HG03521 (cell line): ENCODE data around the gene RAB3D.
"Not testable (repeated sequence)": the region's sequence is repeated elsewhere in the genome, so short reads cannot be mapped to it uniquely, and the experiment has no call there.

Experiments used
- ATAC-seq: cut with Tn5 transposase; IDR thresholded peaks from one replicate; pipeline ENCODE4 v1.9.1; 2021; ENCODE audit warnings: mild to moderate bottlenecking, moderate library complexity; ENCODE audit not compliant: unreplicated experiment

Gene RAB3D

GRCh38 chr19:11340099-11340467 is 626 bp upstream of the RAB3D start:
- not testable (repeated sequence) for ATAC-seq

- no peak for ATAC-seq
Observed at GRCh38 chr19:11338569-11339253, 746 bp downstream of the RAB3D start.

DNA sequence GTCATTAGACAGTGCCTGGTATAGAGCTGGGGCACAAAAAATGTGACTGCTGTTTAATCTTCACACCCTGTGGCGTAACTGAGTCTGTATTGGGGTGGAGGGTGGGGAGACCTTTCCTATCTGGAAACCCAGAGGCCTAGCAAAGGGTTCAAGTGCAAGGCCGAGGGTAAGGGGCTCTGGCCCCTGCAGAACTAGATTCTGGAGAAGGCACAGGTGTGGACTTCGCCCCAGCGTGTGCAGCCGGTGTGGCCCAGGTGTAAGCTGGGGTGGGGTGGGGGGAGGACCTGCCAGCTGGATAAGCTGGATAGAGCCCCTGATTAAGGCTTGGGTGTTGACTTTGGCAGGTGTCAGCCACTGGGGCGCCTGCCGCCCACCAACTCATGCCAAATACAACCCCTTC is 1.3 kb downstream of the RAB3D start:
- no peak for ATAC-seq

- ATAC-seq = no peak
Observed at GRCh38 chr19:11337080-11337479, 2.4 kb downstream of the RAB3D start.

GRCh38 chr19:11335449-11336146 is 3.9 kb downstream of the RAB3D start:
- no peak for ATAC-seq

DNA sequence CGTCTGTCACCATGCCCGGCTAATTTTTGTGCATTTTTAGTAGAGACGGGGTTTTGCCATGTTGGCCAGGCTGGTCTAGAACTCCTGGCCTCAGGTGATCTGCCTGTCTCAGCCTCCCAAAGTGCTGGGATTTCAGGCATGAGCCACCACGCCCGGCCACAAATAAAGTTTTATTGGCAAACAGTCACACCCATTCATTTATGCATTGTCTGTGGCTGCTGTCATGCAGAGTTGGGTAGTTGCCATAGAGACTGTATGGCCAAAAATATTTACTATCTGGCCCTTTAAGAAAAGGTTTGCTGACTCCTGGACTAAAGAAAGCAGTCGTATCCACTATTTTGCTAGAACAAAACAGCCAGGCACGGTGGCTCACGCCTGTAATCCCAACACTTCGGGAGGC is 5.6 kb downstream of the RAB3D start:
- ATAC-seq = not testable (repeated sequence)

DNA sequence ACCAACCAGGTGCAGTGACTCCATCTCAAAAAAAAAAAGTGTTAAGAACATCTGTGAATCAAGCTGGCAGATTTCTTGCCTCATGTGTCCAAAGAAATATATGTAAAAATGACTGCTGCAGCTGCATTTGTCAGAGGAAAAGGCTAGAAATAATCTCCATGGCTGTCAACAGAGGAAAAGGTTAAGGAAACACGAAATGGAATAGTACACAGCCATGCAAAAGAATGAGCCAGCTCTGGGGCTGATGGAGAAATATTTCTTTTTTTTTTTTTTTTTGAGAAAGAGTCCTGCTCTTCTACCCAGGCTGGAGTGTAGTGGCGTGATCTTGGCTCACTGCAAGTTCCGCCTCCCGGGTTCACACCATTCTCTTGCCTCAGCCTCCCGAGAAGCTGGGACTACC is 6.6 kb downstream of the RAB3D start:
- no peak for ATAC-seq

DNA sequence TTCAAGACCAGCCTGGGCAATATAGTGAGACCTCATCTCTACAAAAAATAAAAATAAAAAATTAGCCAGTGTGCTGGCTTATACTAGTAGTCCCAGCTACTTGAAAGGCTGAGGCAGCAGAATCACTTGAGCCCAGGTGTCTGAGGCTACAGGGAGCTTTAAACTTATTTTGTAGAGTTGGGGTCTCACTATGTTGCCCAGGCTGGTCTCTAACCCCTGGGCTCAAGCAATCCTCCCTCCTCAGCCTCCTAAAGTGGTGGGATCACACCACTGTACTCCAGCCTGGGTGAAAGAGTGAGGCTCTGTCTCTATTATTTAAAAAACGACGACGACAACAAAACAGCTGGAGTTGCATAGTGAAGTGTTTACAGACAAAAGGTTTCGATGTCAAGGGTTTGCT is 8.0 kb downstream of the RAB3D start:
- ATAC-seq = no peak

- no peak for ATAC-seq
Observed at GRCh38 chr19:11330127-11330526, 9.3 kb downstream of the RAB3D start.

DNA sequence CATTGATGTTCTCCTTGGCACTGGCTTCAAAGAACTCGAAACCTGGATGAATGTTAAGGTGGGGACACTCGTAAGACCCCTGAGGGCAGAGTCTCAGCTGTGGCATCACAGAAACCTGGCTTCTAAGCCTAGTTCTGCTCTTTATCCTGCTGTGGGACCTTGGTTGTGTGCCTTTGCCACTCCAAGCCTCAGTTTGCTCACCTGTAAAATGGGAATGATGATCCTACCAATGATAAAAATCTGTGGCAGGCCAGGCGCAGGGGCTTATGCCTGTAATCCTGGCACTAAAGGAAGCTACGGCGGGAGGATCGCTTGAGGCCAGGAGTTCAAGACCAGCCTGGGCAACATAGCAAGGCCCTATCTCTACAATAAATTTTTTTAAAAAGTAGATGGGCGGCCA is 13.9 kb downstream of the RAB3D start:
- no peak for ATAC-seq

- no peak for ATAC-seq
Observed at GRCh38 chr19:11324748-11325389, 14.6 kb downstream of the RAB3D start.

- ATAC-seq = no peak
Observed at GRCh38 chr19:11324079-11324661, 15.3 kb downstream of the RAB3D start.

DNA sequence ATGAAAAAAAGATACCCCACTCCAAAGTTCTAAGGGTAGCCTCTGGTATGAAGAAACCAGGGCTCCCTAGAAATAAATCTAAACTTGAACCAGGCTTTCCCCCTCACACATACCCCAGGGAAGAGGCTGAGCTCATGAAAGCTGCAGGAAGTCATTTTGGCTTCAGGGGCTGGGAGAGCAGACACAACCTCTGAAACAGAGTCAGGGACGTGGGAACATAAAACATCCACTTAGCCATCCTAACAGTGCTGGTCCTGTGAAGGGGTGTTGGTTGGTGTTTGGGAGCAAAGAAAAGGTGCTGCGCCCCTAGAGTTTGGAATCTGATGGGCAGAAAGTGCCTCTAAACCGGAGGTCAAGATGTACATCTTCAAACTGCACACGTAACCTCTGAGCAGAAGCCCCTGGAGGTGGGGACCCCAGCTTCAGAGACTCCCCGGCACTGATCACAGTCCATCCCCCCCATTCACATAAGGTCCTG is 15.8 kb downstream of the RAB3D start:
- ATAC-seq = no peak

GRCh38 chr19:11322269-11323024 is 17.0 kb downstream of the RAB3D start:
- ATAC-seq = no peak

DNA sequence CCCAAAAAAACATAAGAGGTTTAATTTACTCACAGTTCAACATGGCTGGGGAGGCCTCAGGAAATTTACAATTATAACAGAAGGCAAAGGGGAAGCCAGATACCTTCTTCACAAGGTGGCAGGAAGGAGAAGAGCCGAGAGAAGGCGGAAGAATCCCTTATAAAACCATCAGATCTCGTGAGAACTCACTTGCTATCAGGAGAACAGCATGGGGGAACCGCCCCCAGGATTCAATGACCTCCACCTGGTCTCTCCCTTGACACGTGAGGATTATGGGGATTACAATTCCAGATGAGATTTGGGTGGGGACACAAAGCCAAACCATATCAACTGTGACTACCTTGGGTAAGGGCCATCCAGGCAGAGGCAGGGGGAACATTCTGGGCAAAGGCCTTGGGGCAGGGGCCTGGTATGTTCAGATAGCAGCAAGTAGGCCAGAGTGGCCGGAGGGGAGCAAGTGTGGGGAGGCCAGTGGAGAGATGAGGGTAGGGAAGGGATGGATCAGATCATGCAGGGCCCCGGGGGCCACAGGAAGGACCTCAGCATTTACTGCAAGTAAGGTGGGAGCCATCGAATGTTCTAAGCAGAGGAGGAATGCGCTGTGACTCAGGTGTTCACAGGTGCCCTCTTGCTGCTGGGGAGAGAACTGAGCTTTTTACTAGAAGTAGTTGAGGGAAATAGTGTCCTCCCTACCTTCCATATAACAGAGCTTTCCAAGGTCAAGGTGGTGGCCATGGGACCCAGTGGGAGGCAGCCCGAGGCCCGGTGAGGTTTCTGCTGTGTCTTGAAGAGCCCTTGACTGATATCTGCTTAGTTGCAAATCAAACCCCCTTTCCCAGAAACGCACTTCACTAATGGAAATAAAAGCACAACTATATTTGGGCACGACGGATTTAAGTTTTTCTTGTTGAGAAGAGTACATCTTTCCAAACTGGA is 18.0 kb downstream of the RAB3D start:
- no peak for ATAC-seq

DNA sequence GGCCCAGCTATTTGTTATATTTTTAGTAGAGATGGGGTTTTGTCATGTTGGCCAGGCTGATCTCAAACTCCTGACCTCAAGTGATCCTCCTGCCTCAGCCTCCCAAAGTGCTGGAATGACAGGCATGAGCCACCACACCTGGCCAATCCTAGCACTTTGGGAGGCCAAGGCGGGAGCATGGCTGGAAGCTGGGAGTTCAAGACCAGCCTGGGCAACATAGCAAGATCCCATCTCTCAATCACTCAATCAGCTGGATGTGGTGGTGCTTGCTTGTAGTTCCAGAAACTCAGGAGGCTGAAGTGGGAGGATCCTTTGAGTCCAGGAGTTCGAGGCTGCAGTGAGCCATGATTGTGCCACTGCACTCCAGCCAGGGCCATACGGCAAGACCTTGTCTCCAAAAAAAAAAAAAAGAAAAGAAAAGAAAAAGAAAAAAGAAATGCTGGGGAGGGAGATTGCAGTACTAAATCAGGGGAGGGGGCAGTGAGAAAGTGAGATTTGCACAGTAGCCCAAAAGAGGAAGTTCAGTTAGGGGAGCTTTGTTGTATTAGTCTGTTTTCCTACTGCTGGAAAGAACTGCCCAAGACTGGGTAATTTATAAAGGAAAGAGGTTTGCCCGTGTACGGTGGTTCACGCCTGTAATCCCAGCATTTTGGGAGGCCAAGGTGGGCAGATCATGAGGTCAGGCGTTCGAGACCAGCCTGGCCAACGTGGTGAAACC is 19.0 kb downstream of the RAB3D start:
- ATAC-seq = not testable (repeated sequence)

DNA sequence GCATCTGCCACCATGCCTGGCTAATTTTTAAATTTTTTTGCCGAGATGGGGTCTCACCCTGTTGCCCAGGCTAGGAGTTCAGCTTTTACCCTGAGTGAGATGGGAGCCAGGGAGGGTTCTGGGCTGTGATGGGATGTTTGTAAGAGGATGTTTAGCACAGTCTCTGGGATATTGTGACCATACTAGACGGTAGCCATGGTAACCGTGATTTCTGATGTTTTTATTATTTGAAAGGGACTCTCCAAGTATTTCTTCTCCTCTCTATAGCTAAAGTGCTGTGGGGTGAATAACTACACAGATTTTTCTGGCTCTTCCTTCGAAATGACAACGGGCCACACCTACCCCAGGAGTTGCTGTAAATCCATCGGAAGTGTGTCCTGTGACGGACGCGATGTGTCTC is 33.1 kb downstream of the RAB3D start:
- no peak for ATAC-seq

DNA sequence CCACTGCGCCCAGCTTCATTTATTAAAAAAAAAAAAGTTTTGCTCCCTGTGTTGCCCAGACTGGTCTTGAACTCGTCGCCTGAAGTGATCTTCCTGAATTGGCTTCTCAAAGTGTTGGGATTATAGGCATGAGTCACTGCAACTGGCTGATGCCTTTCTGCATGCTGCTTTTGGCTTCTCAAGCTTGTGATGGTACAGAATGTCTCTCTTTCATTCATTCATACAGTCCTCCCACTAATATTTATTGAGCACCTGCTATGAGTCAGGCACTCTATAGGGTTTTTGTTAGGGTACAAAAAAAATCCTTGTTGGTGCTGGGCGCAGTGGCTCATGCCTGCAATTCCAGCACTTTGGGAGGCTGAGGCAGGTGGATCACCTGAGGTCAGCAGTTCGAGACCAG is 34.5 kb downstream of the RAB3D start:
- no peak for ATAC-seq

- ATAC-seq = no peak
Observed at GRCh38 chr19:11300811-11301120, 38.7 kb downstream of the RAB3D start.
